Neural crest cell (in vitro differentiated cells): Measurements from ENCODE around the gene RAB25. TPM values are rescaled to one million over a fixed set of nuclear protein-coding genes. Genes with fewer than 3 reads are reported as not detected.

Experiments used
- DNase-seq: peaks from one replicate; pipeline ENCODE4 v3.0.0; 2021; ENCODE audit warnings: low read depth, mixed read lengths, low spot score
- H3K27ac Mint-ChIP-seq: one replicate; pipeline ENCODE4 v1.8.0; 2021; ENCODE audit warnings: mild to moderate bottlenecking, mixed read lengths; ENCODE audit not compliant: unreplicated experiment
- H3K27me3 Mint-ChIP-seq: 2 replicates; pipeline ENCODE4 v1.8.0; 2021; ENCODE audit warnings: low read depth, mild to moderate bottlenecking, mixed read lengths
- H3K36me3 Mint-ChIP-seq: 2 replicates; pipeline ENCODE4 v1.8.0; 2021; ENCODE audit warnings: low read depth, mild to moderate bottlenecking, mixed read lengths
- H3K4me1 Mint-ChIP-seq: 2 replicates; pipeline ENCODE4 v1.8.0; 2021; ENCODE audit warnings: mixed read lengths
- H3K4me3 Mint-ChIP-seq: one replicate; pipeline ENCODE4 v1.8.0; 2021; ENCODE audit warnings: mild to moderate bottlenecking, mixed read lengths
- H3K9me3 Mint-ChIP-seq: 2 replicates; pipeline ENCODE4 v1.8.0; 2021; ENCODE audit warnings: mixed read lengths
- CTCF ChIP-seq: fragments of 200-600 bp; sonication (generic); conservative IDR thresholded peaks from 2 replicates; pipeline ENCODE4 v1.5.0; 2021; ENCODE audit warnings: antibody characterized with exemption, mild to moderate bottlenecking
- total RNA-seq: library from RNA; stranded (reverse); gene quantifications from 2 replicates; pipeline ENCODE4 v1.2.1, GENCODE V29; 2021

RAB25 gene
- total RNA-seq, 1 donor from 2014 or later, result not detected

GRCh38 chr1:156076609-156077429 is 15.9 kb downstream of the RAB25 start:
- peaks cover 80% of the 10 kb centered on the region for H3K4me1 Mint-ChIP-seq
- H3K27ac Mint-ChIP-seq, result peak overlapping the region; percentile 81
- H3K36me3 Mint-ChIP-seq, result peaks cover 30% of the 10 kb centered on the region
- no peaks in the 10 kb centered on the region for H3K27me3 Mint-ChIP-seq
- peak; percentile 36 for DNase-seq
- H3K9me3 Mint-ChIP-seq, result no peaks in the 10 kb centered on the region
- no peak for TF ChIP-seq CTCF
- peak overlapping the region; percentile 100 for H3K4me3 Mint-ChIP-seq

GRCh38 chr1:156077430-156077760 is 16.4 kb downstream of the RAB25 start:
- Mint-ChIP-seq H3K4me1 (peaks cover 74% of the 10 kb centered on the region), H3K27me3 (no peaks in the 10 kb centered on the region), H3K9me3 (no peaks in the 10 kb centered on the region), H3K36me3 (peaks cover 30% of the 10 kb centered on the region), H3K27ac (peak overlapping the region; percentile 37), H3K4me3 (peak overlapping the region; percentile 100)
- no peak for DNase-seq
- no peak for TF ChIP-seq CTCF

- H3K9me3 Mint-ChIP-seq, result no peaks in the 10 kb centered on the region
- peak overlapping the region; percentile 68 for H3K27ac Mint-ChIP-seq
- peaks cover 69% of the 10 kb centered on the region for H3K4me1 Mint-ChIP-seq
- TF ChIP-seq CTCF, result no peak
- no peaks in the 10 kb centered on the region for H3K27me3 Mint-ChIP-seq
- peak overlapping the region; percentile 100 for H3K4me3 Mint-ChIP-seq
- peaks cover 26% of the 10 kb centered on the region for H3K36me3 Mint-ChIP-seq
- no peak for DNase-seq
Observed at GRCh38 chr1:156078728-156079127, 17.8 kb downstream of the RAB25 start.

GRCh38 chr1:156079762-156080161 is 18.8 kb downstream of the RAB25 start:
- DNase-seq, result no peak
- no peaks in the 10 kb centered on the region for H3K9me3 Mint-ChIP-seq
- TF ChIP-seq CTCF, result no peak
- peaks cover 70% of the 10 kb centered on the region for H3K4me1 Mint-ChIP-seq
- H3K27ac Mint-ChIP-seq, result peak overlapping the region; percentile 98
- no peaks in the 10 kb centered on the region for H3K27me3 Mint-ChIP-seq
- peak overlapping the region; percentile 100 for H3K4me3 Mint-ChIP-seq
- peaks cover 26% of the 10 kb centered on the region for H3K36me3 Mint-ChIP-seq

- H3K4me1 Mint-ChIP-seq, result peaks cover 70% of the 10 kb centered on the region
- no peak for DNase-seq
- no peaks in the 10 kb centered on the region for H3K27me3 Mint-ChIP-seq
- peaks cover 23% of the 10 kb centered on the region for H3K36me3 Mint-ChIP-seq
- H3K27ac Mint-ChIP-seq, result peak overlapping the region; percentile 98
- H3K9me3 Mint-ChIP-seq, result no peaks in the 10 kb centered on the region
- TF ChIP-seq CTCF, result no peak
- H3K4me3 Mint-ChIP-seq, result peak overlapping the region; percentile 100
Observed at GRCh38 chr1:156080241-156080862, 19.4 kb downstream of the RAB25 start.
